ENCODE measurements around the gene CIAPIN1.
"Not testable (repeated sequence)": the region's sequence is repeated elsewhere in the genome, so short reads cannot be mapped to it uniquely, and the experiment has no call there.

The CIAPIN1 gene

DNA sequence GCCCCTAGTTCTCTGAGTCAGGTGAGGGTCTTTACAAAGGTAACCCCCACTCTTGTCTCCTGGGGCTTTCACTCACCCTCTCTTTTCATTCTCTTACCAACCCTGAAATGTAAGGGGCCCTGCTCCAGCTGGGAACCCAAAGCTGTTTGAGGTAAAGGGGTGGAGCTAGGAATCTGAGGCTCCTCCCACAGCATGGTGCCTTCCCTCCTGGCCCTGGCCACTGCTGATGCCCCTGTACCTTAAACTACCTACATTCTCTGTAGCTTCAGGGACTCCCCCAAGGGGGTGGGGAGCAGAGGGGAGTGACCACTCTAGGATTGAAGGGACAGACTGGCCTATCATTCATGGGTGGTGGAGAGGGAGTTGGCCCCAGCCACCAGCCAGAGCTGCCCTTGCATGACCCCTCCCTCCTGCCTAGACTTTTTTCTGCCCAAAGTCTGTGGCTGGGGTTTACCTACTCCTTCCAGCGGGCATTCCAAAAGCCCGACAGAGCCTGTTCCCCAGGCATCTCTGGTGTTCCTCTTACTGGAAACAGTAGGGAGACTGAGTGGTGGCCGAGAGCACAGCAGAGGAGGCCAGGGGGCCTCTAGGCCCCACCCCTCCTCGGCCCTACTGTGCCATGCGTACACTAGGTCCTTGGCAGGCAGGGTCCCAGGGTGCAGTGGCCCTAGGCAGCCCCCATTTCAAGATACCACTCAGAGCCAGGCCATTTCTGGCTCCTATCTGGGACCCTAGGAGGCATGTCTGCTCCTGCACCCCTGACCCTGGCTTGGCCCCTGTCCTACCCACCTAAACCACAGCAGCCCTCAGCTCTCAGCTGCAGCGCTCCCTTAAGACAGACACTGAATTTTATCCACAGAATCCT lies 29.6 kb upstream of the CIAPIN1 start:
- no peak for DNase-seq

DNA sequence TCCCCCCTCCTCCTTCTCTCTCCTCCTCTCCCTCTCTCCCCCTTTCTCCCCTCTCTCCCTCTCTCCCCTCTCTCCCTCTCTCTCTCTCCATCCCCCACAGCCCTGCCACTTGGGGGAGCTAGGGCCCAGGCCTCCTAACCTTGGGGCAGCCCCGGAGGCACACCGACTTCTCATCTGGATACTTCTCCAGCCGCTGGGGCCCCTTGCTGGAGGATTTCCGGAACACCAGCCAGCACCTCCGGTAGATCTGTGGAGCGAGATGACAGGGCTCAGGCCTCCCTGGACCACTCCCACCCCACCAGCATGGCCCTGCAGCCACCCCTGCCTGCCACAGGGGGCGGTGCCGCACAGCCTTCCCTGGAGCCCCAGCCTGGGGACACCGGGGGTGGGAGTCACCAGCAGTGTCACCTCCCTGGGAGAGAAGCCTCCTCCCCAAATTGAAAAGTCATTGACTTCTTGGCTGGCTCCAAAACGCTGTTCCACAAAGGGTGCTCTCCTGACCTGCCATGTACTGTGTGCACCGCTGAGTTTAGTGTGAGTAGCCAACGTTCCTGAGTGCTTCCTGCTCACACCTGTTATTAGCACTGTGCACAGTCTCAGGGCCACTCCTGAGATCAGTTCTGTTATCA lies 28.6 kb upstream of the CIAPIN1 start:
- no peak for DNase-seq

DNA sequence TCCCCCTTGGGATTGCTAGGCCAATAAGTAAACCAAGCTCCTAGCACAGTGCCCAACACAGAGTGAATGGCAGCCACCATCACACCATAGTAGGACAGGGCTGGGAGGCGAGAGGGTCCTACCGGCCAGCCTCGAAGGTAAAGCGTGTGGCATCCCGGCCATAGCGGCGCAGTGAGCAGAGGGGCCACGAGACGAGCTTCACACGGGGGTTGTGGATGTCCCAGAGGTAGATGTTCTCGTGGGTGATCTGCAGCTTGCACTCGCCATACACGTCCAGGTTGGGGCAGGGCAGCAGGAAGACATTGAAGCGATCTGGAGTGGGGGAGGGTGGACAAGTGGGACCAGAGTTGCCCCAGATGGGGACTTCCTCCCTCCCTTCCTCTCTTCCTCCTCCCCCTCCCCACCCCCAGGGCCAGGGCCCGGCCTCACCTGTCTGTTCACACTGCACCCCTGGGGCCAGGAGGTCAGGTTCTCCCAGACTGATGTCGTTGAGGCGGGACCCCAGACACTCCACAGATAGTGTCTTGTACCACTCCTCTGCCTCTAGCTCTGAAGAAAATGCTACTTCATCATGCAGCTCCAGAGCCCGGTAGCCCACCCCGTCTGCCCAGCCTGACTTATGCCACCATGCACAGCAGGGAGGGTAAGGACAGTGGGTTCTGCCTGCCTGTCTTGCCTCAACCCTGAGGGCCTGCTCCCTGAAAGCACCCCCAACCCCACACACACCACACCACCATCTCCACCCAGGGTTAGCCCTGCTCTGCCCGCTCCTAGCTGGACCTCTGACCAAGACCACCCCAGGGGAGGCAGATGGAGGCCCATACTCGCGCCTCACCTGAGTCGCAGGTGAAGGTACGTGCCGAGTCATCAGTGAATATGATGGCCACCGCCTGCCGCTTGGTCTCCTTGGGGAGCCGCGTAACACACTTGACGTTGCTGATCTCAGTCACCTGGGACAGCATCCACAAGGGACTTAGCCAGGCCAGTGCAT lies 27.8 kb upstream of the CIAPIN1 start:
- no peak for DNase-seq

DNA sequence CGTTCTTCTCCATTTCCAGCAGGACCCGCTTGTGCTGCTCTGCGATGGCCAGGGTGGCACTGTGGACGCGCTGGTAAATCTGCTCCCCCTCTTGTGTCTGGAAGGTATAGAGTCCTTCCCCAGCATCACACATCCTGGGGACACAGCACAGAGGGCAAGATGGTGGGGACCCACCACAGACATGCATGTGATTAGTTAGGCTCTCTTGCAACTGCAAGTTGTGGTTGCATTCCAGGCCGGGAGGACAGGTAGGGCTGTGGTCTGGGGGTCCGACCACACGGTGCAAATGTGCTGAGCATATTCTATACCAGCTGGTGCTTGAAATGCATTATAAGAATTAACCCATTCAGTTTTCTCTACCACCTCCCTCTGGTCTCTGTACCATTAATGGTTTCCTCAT lies 26.7 kb upstream of the CIAPIN1 start:
- DNase-seq: no peak

DNA sequence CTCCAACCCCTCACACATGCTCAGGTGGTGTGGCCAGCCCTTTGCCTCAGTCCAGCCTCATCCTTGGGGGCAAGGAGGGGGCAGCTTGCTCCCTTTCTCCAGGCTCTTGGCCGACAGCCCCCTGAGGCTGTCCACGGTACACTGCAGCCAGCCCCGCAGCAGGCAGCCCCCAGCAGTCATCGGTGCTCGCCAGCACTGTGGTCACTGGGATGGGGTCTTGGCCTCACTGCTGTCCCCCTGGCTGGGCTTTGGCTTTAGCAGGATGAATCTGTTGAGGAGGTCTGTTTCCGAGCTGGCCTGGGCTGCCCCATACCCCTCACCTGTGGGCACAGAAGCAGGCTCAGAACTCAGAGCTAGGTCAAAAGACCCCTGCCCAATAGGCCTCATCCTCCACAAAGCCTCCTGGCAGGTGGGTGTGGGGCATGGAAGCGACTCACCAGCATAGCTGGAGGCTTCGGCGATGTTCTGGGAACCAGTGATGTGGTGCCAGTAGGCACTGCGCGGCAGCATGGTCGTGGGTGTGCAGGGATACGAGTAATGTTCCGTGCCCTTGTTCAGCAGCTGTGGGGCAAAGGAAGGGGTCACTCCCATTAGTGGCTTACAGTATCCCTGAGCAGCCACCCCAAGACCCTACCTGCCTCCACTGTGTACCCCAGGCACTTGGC lies 26.1 kb upstream of the CIAPIN1 start:
- DNase-seq: no peak

DNA sequence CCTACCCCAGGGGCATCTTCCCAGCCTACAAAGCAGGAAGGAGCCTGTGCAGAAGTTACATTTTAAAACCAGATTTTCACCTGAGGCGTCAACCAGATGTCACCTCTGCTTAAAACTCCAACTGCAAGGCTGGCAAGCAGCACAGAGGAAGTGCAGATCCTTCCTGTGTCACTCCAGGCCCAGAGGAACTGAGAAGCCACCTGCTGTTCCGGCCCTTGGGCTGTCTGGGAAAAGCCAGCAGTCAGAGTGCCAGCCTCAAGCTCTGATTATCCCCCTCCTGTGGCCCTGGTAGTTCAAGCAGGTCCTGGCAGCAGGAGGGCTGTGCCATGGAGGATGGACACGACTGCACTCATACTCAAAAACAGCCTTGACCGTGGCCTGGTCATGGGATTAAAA lies 25.5 kb upstream of the CIAPIN1 start:
- DNase-seq: no peak

DNA sequence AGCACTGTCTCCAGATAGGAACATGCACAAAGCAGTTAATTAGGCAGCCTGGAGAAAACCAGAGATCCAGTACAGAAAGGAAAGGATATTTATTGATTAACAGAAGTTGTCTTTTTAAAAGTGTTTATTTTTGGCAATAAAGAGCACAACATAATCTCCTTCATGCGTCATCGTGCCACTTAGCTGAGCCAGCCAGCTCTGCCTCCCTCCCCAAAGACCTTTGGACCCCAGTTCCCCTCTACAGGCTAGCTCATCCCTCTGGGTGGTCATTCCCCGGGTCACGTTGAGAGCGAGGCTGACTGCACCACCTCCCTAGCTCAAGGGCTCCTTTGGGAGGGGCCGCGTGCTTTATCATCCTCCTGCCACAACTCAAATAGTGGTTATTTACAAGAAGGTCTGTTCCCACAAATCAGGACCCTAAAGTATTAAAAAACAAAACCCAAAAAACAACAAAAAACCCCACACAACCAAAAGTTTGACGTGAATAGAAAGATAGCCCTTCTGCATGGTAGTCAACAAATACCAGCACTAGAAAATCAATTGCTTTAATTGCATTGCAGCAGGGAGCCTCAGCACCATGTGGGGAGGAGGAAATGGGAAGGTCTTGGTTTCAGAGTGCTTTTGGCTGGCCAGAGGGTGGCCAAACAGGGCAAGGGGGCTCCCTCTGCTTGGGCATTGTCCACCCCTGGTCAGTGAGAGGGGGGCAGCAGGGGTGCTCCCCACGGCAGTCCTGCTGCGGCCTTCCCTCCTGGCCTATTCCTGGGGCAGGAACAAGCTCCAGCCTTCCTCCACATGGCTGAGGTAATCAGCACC lies 24.9 kb upstream of the CIAPIN1 start:
- no peak for DNase-seq

DNA sequence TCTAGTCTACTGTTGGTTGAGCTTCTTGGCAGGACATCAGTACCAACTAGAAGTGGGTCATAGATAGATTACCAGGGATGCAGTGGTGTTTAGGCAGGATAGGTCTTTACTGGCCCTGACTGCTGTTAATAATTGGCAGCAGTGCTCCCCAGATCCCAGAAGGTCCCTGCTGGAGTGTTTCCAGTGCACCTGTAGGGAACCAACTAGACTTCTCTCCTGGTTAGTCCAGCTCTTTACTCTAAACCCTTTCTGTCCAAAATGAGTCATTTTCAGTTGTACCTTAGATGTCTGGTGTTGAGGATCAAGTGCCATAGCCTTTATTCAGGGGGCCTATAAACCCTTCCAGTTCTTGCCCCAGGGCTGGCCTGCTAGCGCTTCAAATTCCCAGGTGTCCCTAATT lies 24.0 kb upstream of the CIAPIN1 start:
- no peak for DNase-seq

DNA sequence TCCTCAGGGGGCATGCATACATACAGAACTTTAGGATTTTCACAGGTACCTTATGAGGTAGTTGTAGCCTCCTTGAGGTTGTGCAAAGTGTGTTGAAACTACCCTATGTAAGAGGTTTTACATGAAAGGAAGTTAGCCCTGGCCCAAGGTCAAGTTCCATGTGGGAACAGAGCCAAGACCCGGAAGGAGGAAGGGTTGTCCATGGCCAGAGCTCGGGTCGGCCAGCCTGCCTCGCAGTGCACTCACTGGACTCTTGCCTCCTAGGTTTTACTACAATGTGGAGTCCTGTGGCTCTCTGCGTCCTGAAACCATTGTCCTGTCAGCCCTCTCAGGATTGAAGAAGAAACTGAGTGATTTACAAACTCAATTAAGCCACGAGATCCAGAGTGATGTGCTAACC lies 23.5 kb upstream of the CIAPIN1 start:
- DNase-seq: no peak

DNA sequence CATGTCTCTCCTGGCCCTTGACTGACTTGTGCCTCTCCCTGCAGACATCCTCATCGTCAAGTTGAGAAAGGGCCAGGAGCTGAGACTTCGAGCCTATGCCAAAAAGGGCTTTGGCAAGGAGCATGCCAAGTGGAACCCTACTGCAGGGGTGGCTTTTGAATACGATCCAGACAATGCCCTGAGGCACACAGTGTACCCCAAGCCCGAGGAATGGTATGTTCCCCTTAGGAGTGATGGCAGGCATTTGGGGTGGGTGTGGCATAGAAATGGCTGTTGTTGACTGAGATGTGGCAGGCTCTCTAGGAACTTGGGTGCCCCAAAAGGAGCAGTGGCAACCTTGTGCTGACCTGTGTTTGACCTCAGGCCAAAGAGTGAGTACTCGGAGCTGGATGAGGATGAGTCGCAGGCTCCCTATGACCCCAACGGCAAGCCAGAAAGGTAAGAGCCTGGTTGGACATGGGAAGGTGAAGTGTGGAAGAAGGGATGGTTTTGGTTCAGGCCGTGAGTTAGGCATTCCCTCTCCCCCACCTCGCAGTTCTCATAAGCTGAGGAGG lies 22.8 kb upstream of the CIAPIN1 start:
- no peak for DNase-seq

DNA sequence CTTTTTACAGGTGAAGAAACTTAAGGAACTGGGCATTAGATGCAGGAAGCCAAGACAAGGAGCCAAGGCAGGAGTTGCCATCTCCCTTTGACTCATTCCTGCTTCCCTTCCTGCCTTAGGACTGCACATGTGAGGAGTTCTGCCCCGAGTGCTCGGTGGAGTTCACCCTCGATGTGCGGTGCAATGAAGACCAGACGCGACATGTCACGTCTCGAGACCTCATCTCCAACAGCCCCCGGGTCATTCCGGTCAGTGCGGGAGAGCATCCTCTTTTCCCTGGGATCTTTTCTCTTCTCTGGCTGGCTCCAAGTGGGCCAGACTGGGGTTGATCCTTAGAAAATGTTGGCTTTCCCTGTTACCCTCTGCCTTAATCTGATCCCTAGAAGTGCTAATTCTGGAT lies 21.9 kb upstream of the CIAPIN1 start:
- no peak for DNase-seq

DNA sequence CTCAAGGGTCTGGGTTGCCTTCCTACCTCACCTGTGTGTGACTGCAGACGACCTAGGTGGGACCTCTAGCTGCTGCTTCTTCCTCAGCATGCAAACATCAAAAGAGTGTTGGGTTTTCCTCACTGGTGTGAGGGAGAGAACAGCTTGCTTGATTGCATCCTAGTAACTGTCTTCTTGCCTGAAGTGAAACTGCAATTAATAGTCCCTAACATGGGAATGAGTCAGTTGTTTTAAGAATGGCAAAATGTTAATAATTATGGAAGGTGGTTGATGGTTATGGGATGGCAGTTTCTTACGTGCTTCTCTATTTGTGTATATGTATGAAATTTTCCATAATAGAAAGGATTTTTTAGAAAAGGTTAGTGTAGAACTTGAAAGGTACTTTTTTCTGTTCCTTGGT lies 21.2 kb upstream of the CIAPIN1 start:
- DNase-seq: no peak

DNA sequence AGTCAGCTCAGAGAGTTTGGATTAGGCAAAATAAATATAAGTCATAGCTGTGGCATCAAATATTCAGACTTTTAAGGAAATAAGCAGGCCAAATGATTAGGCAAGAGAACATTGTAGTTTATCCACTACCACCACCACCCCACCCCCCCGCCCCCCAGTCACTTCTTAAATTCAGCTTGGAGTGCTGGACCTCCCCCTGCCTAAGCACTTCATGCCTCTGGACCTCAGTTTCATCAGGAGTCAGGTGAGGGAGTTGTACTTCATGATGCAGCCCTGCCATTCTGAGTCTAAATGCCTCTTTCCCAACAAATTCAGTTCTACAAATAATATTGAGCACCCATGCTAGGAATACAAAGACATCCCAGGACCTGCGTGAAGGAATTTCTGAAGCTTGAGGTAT lies 17.3 kb upstream of the CIAPIN1 start:
- no peak for DNase-seq

DNA sequence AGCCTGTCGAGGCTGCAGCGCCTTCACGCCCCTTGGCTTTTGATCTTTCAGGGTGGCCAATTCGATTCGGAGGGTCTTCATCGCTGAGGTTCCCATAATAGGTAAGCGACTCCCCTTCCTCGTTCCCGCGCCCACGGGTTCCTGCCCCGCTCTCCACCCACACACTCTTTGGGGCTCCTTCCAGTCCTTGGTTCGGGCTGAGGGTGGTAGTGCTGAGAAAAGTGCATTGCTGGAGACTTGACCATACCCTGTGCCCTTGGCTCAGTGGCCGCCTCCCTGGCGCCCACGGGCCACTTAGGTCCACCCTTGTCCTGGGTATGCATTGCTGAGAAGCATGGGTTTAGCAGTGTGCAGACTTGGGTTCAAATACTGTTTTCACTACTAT lies 15.8 kb upstream of the CIAPIN1 start:
- no peak for DNase-seq

DNA sequence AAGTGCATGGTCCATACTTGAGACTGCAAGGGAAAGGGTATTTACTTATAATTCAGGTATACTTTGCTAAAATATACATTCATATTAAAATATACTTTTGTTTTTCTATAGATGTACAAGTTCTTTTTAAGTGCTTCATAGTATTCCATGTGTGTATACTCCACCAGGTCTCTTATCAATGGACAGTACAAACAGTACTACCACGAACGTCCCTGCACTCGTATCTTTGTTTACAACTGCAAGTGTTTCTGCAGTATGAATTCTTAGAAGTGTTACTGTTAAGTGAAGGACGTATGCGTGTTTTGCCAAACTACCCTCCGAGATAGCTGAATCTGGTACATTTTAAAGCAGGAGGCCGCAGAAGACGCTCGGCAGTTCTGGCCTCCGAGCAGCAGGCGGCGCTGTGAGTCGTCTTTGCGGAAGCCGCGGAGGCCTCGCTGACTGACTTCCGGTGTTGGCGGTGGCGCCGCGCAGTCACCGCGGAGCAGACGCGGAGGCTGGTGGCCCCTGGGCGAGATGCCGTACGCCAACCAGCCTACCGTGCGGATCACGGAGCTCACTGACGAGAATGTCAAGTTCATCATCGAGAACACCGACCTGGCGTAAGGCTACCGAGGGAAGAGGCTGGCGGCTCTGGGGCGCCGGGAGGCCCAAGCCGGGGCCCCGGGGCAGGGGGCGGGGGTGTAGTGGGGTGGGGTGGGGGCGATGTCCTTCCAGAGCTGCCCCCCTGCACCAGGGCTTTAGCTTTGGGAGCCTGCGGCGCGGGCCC lies 15.2 kb upstream of the CIAPIN1 start, which contains the start of gene POLR2C:
Gene POLR2C (plus strand): TSS at position 471 of the 769 bp plus-strand sequence. CDS start 46 bp downstream, at position 517.
- DNase-seq: peak; percentile 12

DNA sequence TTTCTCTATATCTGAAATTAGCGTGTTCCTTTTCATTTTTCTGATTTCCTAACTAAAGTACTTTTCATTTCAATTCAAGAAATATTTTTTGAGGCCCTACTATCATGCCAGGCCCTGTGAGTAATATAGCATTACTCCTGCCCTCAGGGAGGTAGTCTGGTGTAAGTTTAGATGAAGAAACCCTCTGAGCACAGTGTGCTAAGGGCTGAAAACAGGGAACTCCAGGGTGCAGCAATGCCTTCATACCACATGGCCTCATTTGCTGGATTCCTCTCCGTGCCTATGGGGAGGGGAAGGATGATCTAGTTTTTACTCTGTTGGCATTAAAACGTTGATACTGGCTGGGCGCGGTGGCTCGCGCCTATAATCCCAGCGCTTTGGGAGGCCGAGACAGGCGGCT lies 4.8 kb upstream of the CIAPIN1 start:
- no peak for DNase-seq

DNA sequence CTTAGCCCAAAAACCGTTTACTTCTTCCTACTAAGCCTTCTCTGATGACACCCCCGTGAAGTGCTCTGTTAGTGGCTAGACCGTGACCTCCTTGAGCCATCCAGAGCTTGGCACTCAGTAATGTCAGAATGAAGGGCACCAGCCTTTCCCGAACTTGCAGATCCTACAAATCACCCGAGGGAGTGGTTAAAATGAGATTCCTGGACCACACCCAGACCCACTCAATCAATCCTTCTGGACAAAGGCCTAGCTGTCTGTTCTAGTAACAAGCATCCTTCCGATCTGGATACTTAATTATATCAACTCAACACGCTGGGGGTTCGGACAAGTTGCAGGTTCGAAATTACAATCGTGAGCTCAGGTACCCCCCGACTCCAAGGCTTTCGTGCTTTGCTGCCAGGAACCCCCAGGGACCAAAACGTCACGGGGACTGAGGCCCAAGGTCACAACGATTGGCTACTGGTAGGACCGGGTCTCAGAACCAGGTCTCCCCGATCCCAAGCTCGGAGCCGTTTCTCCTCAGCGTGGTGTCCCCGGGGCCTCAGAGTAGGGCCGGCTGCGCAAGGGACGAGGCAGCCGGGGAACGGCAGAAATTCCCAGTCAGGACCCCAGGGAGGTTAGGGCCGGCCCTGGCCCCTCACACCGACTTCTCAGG lies 527 bp downstream of the CIAPIN1 start:
- no peak for DNase-seq

DNA sequence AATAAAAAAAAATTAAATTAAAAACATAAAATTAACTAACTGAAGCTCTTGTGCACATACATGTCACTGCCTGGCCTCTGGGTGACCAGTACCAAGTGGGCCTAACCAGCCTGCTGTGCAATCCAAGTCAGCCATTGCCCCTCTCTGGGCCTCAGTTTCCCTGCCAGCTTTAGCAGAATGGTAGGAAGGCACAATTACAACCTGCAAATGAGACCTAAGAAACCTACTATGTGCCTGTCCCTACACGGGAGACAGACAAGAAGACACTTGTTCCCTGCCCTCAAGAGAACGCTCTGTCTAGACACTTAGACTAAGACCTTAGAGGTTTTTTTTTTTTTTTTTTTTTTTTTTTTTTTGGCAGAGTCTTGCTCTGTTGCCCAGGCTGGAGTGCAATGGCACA lies 1.7 kb downstream of the CIAPIN1 start:
- no peak for DNase-seq

DNA sequence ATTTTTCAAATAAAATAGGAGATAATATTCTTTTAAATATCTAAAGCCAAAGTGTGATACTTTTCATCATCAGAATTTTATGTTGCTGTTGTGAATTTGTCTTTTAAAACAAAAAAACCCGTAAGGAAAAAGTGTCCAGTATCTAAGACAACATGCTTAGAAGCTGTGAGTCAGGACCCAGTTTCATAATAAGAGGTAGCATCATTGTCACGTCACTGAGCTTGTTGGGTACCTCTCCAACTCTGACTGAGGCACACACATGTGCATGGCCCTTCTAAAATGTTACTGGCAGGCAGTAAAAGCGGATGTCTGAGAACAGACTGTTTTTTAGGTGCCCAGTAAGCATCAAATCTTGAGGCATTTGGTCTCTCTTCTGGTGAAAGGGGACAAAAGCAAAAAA lies 2.5 kb downstream of the CIAPIN1 start:
- DNase-seq: no peak

DNA sequence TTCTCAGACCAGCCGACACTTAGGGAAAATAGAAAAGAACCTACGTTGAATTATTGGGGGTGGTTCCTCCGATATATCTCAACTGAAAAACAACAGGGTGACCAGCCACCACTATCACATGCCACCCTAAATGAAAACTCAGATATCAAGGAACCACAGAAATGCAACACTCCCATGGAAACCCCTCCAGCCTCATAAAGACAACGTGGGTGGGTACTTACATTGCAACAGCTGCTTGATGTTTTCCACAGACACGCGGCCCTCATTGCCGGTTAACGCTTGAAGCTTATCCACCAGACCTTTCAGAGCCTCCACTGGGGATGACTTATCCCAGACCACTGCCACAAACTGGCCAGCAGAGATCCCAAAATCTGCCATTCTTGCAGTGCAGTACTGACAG lies 6.6 kb downstream of the CIAPIN1 start:
- DNase-seq: not testable (repeated sequence)
